HG03095 (cell line): Measurements from ENCODE around the gene WDR46.
A peak's percentile ranks its signal among the peaks of the same experiment; 100 is the strongest.

Experiments used
- ATAC-seq: cut with Tn5 transposase; IDR thresholded peaks from one replicate; pipeline ENCODE4 v1.9.1; 2021; ENCODE audit warnings: moderate library complexity; ENCODE audit not compliant: unreplicated experiment

The WDR46 gene, protein sequence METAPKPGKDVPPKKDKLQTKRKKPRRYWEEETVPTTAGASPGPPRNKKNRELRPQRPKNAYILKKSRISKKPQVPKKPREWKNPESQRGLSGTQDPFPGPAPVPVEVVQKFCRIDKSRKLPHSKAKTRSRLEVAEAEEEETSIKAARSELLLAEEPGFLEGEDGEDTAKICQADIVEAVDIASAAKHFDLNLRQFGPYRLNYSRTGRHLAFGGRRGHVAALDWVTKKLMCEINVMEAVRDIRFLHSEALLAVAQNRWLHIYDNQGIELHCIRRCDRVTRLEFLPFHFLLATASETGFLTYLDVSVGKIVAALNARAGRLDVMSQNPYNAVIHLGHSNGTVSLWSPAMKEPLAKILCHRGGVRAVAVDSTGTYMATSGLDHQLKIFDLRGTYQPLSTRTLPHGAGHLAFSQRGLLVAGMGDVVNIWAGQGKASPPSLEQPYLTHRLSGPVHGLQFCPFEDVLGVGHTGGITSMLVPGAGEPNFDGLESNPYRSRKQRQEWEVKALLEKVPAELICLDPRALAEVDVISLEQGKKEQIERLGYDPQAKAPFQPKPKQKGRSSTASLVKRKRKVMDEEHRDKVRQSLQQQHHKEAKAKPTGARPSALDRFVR

DNA sequence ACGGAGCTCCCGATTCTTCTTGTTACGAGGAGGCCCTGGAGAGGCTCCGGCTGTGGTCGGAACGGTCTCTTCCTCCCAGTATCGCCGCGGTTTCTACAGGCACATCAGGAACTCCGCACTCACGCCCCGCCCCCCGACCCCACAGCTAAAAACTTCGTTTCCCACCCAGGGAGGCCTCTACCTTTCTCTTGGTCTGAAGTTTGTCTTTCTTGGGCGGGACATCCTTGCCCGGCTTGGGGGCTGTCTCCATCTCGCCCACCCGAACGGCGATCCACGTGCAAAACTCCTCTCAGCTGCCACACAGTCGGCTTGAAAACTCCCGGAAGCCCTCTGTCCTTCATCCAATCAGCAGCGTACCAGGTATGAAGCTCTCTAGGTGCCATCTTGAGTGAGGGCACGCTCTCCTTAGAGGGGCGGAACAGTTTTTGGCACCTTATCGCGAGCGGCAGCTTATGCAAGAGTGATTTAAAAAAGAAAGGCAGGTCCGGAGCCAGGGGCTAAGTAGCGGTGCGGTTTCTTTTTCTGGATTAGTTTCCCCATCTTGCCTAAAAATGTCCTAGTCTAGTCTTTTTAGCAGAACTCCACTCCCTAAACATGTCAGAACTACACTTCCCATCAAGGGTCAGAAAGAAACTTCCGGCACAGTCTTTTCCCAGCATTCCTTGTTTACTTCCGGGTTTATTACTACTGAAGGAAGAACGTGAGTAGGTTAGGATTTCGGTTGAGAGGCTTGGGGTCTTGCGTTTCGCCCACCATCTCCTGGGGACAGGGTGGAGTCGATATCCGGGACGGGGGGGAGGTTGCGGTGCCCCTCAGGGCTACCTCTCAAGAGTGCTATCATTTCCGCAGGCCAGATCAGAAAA lies at the start of gene WDR46, which contains the start of gene PFDN6:
Gene WDR46, minus strand, starts transcription at position 319 of the 863 bp plus-strand sequence. Its CDS starts 69 bp downstream, at position 250.
Gene PFDN6, plus strand, starts transcription at position 681 of the 863 bp plus-strand sequence. CDS start 256 bp downstream, outside the sequence.
- peak; percentile 71 for ATAC-seq

DNA sequence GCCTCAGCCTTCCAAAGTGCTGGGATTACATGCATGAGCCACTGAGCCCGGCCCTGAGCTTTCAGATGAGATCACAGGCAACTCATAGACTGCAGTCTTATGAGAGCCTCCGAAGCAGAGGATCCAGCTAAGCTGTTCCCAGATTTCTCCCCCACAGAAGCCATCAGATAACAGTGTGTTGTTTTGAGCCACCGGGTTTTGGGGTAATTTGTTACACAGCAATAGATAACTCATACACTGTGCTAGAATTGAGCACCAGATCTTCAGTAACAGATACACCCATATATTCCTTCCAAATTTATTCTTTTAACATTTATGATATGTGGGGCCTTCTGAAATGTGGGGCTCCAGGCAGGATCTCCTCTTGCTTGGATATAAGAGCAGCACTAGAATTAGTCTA lies 47.5 kb upstream of the WDR46 start:
- no peak for ATAC-seq

DNA sequence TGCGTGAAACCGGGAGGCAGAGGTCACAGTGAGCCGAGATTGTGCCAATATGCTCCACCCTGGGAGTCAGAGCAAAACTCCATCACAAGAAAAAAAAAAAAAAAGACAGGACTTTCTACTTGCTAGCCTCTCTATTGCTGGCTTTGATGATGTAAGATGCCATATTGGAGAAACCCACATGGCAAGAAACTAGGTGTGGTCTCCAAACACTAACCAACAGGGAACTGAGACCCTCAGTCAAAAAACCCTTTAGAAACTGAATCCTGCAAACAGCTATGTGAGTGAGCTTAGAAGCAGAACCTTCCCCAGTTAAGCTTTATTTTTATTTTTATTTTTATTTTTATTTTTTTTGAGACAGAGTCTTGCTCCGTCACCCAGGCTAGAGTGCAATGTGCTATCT lies 46.9 kb upstream of the WDR46 start:
- no peak for ATAC-seq

DNA sequence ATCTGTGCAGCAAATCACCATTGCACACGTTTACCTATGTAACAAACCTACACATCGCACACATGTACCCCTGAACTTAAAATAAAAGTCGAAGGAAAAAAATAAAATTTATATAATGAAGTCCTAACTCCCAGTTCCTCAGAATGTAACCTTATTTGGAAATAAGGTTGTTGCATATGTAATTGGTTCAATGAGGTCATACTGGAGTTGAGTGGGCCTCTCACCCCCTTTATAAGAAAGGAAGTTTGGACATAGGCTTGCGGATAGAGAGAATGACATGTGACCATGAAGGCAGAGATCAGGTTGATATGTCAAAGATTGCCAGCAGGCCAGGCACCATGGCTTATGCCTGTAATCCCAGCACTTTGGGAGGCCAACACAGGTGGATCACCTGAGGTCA lies 44.6 kb upstream of the WDR46 start:
- ATAC-seq: no peak

DNA sequence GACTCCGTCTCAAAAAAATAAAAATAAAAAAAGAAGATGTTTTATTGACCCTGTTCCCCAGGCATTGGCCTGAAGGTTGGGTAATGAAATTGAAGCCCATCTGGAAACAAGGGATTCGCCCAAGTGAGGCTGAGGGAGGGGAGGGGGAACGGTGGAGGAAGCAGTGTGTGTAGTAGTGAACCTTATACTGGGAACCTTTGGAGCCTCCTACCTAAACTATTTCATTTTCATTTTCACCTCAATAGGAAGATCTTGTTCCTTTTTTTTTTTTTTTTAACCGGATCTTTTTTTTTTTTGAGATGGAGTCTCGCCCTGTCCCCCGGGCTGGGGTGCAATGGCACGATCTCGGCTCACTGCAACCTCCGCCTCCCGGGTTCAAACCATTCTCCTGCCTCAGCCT lies 41.7 kb upstream of the WDR46 start:
- no peak for ATAC-seq

DNA sequence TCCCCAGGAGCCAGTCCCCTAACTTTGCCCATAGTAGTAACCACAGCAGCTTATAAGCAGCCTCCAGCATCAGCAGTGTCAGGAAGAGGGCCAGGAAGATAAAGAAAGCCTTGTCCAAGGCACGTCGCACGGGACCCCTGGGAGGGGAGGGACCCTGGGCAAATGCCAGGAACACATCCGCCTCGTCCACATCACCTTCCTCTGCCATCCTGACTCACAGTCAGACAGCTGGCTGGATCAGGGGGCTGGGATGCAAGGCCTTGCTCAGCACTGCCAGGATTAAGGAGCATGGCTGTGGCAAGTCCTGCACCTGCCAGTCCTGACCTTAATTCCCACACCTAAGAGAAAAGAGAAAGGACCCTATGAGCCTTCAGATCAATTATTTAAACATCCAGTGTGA lies 40.0 kb upstream of the WDR46 start:
- ATAC-seq: no peak

DNA sequence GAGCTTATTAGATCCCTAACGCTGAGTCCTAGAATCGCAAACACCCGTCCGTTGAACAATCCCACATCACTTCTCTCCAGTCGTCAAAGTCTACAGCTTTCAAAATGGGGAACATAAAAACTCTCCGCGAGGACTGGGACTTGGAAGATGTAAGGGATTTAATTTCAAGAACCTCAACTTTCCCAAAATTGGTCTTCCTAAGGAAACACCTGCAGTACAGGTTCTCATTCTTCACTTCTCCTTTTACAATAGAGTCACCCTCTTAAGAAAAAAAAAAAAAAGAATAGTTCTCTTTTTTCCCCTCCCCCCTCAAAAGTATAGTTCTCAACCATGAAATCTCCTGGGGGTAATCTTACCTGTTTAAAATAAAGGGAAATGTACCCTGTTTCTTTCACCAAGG lies 35.1 kb upstream of the WDR46 start:
- no peak for ATAC-seq

DNA sequence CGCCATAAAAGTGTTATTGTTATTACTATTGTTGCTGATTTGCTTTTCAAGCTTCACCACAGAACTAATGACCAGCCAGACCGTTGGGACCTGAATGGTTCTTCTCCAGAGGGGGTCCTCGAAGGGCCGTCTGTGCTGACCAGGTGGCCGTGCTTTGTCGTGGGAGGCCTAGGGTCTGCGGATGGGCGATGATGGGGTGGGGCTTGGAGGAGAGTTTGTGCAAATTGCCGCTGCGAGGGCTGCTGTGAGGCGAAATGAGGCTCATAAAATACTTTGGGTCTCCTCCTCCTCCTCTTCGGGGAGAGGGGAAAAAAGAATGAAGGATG lies 34.5 kb upstream of the WDR46 start:
- no peak for ATAC-seq

DNA sequence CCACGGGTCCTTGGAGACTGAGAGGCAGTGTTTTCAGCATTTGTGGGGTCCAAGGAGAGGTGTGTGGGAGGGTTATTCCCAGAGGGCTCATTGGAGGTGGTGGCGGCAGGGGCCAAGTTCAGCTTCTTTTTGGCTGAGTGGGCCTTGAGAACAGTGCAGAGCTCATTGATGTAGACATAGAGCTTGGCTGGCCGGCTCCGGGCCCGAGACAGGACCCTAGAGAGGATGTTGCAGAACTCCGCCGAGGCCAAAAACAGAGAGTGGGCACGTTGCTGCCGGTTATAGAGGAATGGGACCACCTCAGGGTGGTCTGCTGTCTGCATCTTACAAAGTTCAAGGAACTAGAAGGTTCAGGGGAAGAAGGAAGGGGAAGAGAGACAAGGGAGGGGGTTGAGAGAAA lies 32.2 kb upstream of the WDR46 start:
- no peak for ATAC-seq

DNA sequence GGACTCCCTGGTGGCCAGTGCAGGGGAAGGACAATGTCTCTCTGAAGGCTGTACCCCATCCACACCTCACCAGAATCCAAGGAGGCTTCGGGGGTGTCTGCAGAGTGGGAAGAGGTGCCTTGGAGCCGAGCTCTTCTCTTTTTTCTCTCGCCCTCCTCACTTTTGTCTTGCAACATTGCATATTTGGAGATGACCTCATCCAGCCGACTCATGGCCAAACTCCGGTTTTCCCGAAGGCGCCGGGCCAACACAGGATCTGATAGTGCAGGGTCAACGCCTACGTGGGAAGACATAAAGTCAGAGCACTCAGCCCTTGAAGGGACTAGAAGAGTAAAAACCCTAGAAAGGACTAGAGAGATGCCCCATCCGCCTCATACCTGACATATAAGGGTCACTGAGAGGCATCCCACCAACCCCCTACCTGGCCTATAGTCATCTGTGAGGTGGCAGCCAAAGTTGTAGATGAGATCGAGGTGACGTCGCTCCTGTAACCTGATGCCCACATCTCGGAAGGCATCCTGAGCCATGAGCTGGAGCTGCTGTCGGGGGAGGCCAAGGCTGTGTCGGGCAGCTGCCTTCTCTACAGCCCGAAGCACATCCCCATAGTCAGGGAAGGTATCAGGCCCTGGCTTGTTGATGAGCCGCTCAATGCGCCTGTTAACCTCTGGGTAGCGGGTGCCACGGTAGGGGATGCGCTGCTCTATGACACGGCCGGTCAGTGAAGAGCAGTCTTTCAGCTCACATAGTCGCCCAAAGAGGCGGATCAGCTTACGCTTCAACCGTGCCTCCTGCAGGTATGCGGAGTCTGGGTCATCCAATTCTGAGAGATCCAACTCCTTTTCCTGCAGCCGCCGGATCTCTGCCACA lies 31.5 kb upstream of the WDR46 start:
- no peak for ATAC-seq

DNA sequence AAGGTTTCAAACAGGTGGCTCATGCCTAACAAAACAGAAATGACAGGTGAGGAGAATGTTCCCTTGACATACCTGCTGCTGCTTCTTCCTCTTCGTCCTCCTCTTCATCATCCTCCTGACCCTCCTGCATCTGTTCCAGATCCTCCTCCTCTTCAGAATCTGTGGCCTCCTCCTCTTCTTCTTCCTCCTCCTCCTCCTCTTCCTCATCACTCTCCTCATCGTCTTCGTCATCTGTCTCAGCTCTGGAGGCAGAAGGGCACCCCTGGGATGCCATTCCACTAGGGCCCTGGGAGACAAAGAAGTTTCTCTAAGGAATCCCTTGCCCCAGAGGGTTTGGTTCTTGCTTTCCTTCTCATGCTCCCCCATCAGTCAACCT lies 30.9 kb upstream of the WDR46 start:
- no peak for ATAC-seq

DNA sequence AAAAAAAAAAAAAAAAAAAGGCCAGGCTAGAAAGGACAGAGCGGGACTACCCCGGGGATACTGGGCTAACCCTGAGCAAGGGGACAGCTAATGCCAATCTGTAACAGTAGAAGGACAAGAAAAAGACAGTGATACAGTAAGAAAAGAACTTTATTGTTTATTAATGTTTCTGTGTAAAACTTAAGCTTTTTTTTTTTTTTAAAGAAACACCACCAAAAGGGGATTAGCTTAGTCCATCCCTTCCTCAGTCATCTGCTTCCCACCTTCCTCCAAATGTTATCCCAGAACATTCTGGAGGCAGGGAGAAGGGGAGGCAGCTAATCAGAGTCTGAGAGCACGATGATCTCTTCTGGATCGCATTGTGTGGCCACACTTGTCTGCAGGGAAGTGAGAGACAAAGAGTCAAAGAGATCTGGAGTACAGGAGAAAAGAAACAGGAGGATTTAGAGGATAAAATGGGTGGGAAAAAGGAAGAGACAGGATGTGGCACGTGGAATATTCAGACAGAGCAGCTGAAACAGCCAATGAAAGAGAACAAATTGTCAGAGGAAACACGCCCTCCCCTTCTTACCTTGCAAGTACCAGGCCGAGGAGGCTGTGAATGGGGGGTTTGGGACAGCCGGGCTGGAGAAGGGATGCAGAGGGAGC lies 29.5 kb upstream of the WDR46 start:
- no peak for ATAC-seq

DNA sequence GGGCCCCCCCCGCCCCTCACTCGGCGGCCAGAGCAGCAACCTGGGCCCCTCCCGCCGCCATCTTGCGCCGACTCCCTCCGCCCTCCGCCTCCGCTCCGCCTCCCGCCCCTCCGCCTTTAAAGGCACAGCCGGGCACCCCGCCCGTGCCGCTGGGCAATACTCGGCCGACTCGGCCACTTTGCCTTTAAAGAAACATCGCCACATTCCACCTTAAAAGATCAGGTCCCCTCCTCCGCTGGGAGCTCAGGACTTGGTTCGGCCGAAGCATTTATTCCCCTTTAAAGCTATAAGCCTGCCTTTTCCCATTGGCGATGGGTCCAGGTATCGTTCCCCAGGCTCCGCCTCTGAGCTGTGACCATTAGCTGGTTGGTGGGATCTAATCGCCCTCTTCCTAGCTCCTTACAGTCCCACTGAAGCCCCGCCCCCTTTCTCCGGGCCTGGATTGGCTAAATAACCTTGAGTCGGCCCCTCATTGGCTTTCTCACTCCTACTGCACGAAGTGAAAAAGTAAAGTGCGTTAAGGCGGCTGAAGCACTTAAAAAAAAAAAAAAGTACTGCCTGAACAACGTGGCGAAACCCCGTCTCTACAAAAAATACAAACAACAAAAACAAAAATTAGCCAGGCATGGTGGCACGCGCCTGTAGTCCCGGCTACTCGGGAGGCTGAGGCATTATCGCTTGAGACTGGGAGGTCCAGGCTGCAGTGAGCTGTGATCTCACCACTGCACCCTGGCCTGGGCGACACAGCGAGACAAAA lies 28.8 kb upstream of the WDR46 start, which contains the start of gene ZBTB22:
Gene ZBTB22, minus strand, starts transcription at position 76 of the 757 bp plus-strand sequence. CDS start 828 bp downstream, outside the sequence.
- peak; percentile 45 for ATAC-seq

DNA sequence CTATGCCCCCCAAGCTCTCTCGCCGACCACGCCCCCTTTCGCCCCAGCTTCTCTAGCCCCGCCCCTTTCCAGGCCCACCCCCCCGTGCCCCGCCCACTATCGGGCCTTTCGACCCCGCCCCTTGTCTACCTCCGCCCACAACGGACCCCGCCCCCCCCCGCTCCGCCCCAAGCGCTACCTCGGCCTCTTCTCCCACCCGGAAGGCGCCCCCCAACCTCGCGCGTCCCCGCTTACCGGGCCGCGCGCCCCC lies 28.3 kb upstream of the WDR46 start:
- no peak for ATAC-seq

DNA sequence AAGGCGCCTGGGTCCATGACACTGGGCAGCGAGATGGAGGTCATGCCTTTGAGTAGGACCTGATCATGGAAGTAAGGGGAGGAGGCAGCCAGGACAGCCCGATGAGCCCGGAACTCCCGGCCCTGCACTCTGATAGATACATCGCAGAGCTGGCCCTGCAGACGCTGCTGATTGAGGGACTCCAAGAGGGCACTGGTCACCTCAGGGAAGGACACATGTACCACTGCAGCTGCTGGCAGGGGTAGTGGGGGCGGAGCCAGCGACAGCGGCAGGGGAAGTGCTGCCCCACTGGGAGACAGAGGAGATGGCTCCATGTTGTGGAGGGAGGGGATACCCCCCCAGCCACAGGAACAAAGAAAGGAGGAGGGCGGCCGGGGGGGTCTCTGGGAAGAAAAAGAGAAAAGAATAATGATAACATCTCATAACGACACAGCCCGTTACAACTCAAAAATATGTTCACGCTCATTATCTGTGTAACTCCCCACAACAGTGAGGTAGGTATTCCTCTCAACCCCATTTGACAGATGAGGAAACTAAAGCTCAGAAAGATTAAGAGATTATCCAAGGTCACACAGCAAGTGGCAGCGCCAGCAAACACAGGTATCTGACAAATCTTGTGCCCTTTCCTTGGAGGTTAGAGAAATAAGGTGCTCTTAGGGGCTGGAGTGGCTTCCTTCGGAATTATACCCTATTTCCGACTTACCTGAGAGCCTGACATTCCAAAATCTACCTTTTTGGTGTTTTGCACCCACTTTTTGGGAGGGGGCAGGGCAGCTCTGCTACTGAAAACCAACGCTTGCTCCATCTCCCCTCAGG lies 27.8 kb upstream of the WDR46 start:
- ATAC-seq: no peak

DNA sequence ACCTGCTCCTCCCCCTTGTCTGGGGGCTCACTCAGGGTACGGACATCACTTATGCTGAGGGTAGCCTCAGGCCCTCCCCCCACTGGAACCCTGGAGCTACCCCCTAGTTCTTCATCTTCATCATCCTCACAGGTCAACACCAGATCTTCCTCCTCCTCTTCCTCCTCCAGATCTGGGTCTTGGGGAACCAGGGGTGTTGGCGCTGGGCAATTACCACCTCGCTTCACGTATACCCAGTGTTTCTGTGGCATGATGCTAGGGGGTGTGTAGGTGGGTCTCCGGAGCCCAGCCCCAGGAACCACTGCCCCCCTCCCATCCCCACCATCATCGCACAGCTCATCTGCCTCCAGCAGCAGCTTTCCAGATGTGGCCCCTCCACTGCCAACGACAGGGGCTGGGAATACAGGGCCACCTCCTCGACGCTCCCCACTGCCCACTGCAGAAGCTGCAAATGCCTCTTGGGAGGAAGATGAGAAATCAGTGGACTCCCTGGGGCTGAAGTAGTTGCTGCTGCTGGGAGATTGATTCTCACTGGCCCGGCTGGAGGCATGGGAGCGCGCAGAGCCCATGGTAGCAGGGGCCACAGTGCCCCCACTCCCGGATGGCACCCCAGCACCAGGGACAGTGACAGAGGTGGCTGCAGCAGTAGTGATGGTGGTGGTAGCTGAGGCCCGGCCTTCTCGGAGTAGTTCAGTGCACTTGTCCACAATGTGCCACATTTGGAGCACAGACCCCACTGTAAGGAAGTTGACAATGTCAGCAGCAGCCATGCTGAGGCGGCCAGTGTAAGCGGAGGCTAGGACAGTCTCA lies 27.0 kb upstream of the WDR46 start:
- no peak for ATAC-seq

DNA sequence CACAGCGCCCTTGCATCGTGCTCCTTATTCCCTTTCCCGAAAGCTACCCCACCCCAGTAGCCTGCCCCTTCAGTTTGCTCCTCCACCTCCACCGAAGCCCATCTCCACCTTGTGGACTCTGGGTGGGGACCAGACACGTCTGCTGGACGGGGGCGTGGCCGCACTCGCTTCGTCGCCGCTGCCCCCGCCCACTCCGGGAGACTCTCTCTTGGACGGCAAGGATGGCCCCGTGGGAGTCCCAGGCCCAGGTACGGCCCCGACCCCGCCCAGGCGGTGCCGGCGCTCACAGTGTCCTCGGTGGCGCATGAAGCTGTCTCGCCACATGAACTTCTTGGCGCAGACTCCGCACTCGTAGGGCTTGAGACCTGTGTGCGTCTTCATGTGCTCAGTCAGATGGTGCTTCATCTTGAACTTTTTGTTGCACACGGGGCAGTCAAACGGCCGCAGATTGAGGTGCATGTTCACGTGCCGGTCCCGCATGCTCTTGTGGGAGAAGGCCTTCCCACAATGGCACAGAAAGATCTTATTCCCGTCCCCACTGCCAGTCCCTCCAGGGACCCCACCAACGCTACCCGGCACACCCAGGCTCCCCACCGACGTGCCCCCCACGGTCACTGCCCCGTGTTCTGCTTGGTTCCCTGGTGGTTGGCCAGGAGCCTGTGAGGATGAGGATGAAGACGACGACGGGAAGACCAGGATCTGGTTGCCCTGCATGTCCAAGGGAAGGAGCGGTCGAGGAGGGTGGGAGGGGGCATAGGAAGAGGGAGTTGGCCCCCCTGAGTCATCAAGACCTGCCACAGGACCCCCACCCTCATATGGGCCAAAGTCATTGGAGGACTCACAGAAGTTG lies 26.1 kb upstream of the WDR46 start:
- ATAC-seq: no peak
